OCI-LY7 (cell line): ENCODE measurements around the gene NRROS.

Experiments
- EZH2phosphoT487 ChIP-seq: fragments of 200-600 bp; sonication (generic); IDR thresholded peaks from 2 replicates; pipeline ENCODE4 v1.6.1; 2018; ENCODE audit warnings: low read depth, borderline replicate concordance, mild to moderate bottlenecking, mixed run types, antibody characterized with exemption, low read length, moderate library complexity, mixed read lengths
- TF ChIP-seq, protein P1 (sequence below): fragments of 200-600 bp; sonication (generic); conservative IDR thresholded peaks from 2 replicates; pipeline ENCODE4 v1.5.1; 2014; ENCODE audit warnings: mild to moderate bottlenecking, antibody characterized with exemption, low read length, moderate library complexity, mixed read lengths

GRCh38 chr3:196660381-196661166 lies 21.1 kb downstream of the NRROS start:
- TF ChIP-seq, protein P1, sequence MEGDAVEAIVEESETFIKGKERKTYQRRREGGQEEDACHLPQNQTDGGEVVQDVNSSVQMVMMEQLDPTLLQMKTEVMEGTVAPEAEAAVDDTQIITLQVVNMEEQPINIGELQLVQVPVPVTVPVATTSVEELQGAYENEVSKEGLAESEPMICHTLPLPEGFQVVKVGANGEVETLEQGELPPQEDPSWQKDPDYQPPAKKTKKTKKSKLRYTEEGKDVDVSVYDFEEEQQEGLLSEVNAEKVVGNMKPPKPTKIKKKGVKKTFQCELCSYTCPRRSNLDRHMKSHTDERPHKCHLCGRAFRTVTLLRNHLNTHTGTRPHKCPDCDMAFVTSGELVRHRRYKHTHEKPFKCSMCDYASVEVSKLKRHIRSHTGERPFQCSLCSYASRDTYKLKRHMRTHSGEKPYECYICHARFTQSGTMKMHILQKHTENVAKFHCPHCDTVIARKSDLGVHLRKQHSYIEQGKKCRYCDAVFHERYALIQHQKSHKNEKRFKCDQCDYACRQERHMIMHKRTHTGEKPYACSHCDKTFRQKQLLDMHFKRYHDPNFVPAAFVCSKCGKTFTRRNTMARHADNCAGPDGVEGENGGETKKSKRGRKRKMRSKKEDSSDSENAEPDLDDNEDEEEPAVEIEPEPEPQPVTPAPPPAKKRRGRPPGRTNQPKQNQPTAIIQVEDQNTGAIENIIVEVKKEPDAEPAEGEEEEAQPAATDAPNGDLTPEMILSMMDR, result no peak
- no peak for TF ChIP-seq EZH2phosphoT487
